NCI-H526 treated with DMSO at 0.1 percent for 48 hours (cell line): ENCODE measurements around the gene FBXO41.

Experiments
- DNase-seq: peaks from one replicate; lab custom pipeline; 2025; lab: John Stamatoyannopoulos, UW

FBXO41 gene

GRCh38 chr2:73246850-73247249 lies 37.4 kb downstream of the FBXO41 start:
- DNase-seq = no peak

DNA sequence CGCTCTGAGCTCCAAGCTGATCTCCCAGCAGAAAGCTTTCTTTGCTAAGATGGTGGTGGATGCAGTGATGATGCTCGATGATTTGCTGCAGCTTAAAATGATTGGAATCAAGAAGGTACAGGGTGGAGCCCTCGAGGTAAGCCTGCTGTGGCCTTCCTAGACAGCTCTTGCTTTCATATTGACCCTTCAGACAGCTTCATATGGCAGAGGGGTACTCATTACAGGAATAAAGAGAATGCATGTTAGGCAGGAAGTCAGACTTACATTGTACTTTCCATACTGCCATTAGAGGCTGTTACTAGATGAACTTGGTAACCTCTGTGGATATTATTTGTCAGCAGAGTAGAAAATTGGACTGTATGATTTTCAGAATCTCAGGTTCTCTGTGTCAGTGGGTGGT lies 39.7 kb downstream of the FBXO41 start:
- no peak for DNase-seq

- DNase-seq = no peak
These were observed 40.3 kb downstream of the FBXO41 start for GRCh38 chr2:73243884-73244570.

GRCh38 chr2:73239776-73240175 lies 44.5 kb downstream of the FBXO41 start:
- no peak for DNase-seq

- no peak for DNase-seq
These were observed 45.3 kb downstream of the FBXO41 start for GRCh38 chr2:73238976-73239375.

GRCh38 chr2:73238149-73238548 lies 46.1 kb downstream of the FBXO41 start:
- no peak for DNase-seq

GRCh38 chr2:73237168-73237567 lies 47.1 kb downstream of the FBXO41 start:
- no peak for DNase-seq

DNA sequence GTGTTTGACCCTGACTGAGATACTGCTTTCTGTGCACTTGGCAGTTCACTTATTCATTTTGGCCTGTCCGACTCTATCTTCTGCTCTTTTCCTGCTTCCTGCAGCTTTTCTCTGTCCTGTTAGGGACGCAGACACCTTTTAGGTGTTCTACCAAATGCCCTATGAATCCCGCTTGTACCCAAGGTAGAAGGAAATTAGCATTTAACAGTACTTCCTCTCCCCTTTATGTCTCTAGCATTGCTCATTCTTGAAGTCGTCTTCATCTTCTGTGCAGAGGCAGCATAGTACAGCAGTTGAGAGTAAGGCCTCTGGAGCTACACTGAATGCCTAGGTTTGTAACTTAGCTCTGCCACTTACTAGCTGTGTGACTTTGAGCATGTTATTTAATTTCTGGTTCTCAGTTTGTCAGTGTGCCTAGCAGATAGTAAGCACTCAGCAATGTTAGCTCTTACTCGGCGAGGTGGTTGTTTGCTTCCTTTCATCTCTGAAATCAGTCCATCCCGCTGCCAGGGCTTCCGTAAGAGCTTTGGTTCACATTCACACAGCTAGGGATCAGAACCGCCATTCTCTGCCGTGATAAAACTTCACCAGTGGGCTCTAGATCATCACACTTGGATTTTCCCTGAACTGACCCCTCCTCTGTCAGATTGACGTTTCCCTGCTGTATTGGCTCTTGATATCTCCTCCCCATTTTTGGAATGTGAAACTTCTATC lies 48.8 kb downstream of the FBXO41 start:
- no peak for DNase-seq

DNA sequence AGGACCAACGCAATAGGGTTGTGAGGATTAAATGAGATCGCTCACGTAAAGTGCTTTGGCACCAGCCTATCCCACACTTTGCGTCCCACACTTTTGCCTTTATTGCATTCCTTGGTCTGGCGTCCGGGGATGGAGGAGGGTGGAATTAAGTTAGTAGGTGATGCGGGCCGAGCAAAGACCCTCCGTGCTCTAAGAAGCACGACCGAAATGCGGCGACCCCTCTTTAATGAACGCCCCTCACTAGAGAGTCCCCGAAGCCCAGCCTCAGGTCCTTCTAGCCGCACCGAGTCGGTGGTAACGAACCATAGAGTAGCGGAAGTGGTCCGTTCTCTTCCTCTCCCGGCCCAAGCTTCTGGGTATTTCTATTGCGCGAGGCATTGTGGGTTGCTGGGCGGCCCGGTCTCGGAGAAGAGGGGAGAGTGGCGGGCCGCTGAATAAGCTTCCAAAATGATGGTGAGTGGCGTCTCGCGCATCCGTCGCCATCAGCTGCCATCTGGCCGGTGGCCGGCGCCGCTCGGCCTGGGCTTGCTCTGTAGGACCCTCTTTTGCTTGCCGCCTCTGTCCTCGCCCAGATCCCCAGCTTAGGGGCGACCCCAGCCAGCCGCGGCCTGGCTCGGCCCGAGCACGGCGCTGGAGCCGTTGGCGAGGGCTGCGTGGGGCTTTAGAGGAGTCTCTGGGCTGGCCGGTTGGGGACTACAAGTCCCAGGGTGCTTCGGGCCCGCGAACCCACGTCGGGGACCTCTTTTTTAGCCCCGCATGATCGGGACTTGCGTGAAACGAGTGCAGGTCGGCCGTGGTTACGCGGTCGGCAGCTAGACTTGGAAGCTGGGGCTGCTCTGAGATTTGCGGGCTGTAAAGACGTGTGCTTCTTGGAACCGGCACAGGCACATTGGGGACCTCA lies 50.1 kb downstream of the FBXO41 start, which contains the start of gene CCT7:
Gene CCT7 (plus strand): TSS at position 377 of the 901 bp plus-strand sequence. CDS start 71 bp downstream, at position 448.
- peak; percentile 86 for DNase-seq

DNA sequence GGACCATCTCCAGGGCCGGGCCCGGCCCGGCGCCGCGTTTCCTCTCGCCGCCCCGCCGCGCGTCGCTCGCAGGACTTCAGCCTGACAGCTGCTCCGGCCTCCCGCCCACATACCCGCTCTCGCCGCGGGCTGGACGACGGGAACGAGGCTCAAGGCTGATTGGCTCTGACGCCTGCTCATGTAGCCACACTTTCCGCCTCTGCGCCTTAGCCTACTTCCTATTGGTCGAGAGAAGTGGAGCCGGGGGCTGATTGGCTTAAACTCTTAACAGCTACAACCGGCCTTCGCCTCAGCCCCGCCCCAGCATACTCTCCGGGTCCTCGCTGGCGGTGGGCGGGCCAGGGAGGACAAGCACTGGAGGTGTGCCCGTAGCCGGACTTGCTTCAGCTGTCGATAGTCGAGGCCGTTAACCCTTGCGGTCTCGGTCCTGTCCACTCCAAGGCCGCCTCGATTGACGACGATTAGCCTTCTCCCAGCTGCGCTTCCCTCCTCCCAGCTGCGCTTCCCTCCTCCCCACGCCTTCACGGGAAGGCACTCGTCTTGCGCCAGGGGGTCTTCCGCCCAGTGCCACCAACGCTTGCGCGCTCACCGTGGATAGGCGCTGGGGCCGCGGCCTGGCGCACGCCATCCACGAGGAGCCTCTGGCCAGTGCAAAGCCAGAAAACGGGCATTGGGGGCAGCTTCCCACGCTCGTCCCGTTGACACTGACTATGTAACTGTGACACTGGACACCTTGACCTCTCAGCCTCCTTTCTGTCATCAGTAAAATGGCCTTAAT lies 50.9 kb downstream of the FBXO41 start, which contains the start of gene PRADC1:
Gene PRADC1 (minus strand): TSS at position 86 of the 778 bp plus-strand sequence. CDS start 79 bp downstream, at position 7.
- DNase-seq = peak; percentile 99

- no peak for DNase-seq
These were observed 51.7 kb downstream of the FBXO41 start for GRCh38 chr2:73232403-73233153.

GRCh38 chr2:73228631-73229030 lies 55.6 kb downstream of the FBXO41 start:
- DNase-seq = no peak

- DNase-seq = no peak
These were observed 57.2 kb downstream of the FBXO41 start for GRCh38 chr2:73227086-73227485.

DNA sequence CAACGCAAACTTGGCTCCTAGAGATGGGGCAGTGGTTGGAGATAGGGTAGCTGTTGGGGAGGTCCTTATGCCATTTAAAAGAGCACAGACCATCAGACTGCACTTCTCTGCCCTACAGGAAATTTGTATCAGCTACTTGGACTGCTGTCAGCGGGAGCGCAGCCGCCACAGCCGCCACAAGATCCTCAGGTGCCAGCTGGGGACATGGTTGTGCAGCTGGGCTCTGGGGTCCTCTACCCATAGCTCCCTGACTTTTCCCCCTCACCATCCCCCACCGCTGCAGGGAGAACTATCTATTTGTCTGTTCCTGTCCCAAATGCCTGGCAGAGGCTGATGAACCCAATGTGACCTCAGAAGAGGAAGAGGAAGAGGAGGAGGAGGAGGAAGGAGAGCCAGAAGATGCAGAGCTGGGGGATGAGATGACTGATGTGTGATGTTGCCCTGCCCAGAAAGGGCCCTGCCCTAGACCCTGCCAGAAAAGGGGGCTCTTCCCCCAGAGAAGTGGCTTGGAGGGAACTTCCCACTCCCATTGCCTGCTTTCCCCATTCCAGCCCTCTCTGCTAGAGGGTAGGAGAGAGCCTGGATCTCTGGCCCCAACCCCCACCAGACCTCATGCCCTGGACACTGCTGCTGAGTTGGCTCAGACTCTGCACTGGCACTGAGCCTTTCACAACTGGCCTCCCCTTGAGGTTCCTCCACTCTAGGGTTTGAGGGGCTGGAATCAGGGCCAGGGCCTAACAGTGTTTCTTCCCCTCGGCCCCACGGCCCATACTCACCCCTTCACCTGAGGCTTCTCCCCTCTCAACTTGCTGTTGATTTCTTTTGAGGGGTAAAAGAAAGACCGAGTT lies 58.5 kb downstream of the FBXO41 start:
- DNase-seq = no peak

GRCh38 chr2:73223821-73224220 lies 60.5 kb downstream of the FBXO41 start:
- DNase-seq = no peak

GRCh38 chr2:73218298-73218697 lies 66.0 kb downstream of the FBXO41 start:
- no peak for DNase-seq

- DNase-seq = no peak
These were observed 66.5 kb downstream of the FBXO41 start for GRCh38 chr2:73217826-73218225.

DNA sequence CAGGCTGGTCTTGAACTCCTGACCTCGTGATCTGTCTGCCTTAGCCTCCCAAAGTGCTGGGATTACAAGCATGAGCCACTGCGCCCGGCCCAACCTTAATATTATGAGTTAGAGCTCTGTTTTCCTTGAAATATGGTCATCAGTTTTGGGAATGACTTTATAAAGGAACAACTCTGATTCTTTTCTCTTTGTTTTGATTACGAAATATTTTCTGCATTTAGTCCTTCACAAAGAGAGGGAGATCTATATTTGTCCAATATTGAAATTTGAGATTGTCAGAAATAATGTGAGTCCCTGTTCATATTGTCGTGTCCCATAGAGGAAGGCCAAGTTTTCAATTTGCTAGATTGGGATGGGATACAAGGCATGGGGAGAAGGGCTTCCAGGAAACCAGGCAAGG lies 67.1 kb downstream of the FBXO41 start:
- DNase-seq = no peak

DNA sequence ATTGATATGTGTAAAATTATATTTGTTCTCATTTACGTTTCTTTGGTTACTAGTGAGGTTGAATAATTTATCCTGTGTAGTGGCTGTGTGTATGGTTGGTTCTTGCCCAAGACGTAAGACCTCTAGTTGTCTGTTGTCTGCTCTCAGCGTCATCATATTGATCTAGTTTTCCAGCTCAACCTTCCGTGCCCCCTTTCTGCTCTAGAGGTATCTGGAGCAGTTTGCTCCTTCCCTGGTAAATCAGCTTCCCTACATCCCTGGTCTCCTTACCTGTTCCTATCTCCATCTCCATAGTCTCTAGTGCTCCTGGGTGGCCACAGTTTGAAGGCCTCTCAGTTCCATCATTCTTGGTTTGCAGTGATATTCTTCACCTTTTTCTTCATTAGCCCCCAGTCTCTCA lies 69.0 kb downstream of the FBXO41 start:
- no peak for DNase-seq
